ENCODE measurements around the gene MOCS1.

MOCS1 gene

DNA sequence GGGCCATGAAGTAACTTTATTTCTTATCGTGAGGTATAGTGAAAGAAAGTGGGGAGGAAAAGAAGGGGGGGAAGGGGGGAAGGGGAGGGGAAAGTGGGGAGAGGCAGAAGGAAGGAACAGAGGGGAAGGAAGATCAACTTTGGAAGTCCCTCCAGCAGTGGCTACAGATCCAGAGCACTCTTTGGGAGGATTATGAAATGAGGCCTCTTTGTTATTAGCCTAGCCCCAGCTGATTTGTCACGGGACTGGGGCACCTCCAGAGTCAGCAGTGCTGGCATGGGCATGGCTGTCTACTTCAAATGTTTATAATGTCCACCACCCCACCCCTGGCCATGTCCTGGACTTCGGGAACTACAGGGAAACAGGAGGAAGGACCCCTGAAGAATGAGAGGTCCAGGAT lies 7.6 kb downstream of the MOCS1 start:
- Histone ChIP-seq H3K36me3 (ENCODE audit: control insufficient read depth in 4 of 4, insufficient read depth in 4 of 4, low read length in 3 of 4) (no peaks in the 10 kb centered on the region), H3K4me3 (ENCODE audit: control insufficient read depth in 1 of 7, extremely low read depth in 1 of 7, insufficient read depth in 4 of 7, low read depth in 2 of 7, low read length in 6 of 7) (no peak overlapping the region), H3K9me3 (ENCODE audit: control extremely low read depth in 1 of 5, control insufficient read depth in 4 of 5, insufficient read depth in 2 of 5, low read depth in 1 of 5, low read length in 4 of 5) (peaks cover 0 to 3% (median 0%) of the 10 kb centered on the region in 5 experiments), H3K27ac (ENCODE audit: insufficient read depth in 1 of 2, low read depth in 1 of 2, low read length in 2 of 2, poor library complexity in 1 of 2, severe bottlenecking in 2 of 2) (no peak overlapping the region), H3K27me3 (replicated peaks in 2 of 5; ENCODE audit: control insufficient read depth in 4 of 5, insufficient read depth in 5 of 5, low read length in 4 of 5) (peaks cover 0 to 3% (median 0%) of the 10 kb centered on the region in 5 experiments), H3K4me1 (ENCODE audit: control extremely low read depth in 1 of 4, control insufficient read depth in 4 of 4, insufficient read depth in 4 of 4, low read length in 3 of 4) (peaks cover 0 to 6% (median 0%) of the 10 kb centered on the region in 4 experiments)
- DNase-seq, result peak in 1 of 3 donors; percentile 29
- WGBS (ENCODE audit: insufficient coverage), result 100% methylated on average over 2 of the region's 3 CpGs
- POLR2A ChIA-PET, result no interaction called here
- CTCF ChIA-PET, result no interaction called here

DNA sequence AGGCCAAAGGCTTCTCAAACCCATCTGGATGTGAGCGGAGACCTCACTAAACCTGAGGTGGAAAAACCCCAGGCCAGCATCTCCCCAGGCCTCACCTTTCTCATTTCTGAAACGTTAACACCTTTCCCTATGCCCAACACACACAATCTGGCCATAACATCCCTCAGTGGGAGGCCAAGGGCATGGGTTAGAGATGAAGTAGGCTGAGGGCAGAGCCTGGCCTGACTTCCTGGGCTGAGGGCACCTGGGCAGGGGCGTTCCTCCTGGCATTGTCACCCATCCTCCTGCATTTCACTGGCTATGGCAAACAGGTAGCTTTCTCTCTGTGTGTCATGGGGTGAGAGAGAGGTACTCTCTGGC lies 8.4 kb downstream of the MOCS1 start:
- WGBS (ENCODE audit: insufficient coverage), result 93% methylated on average over 2 of the region's 3 CpGs
- Histone ChIP-seq H3K36me3 (ENCODE audit: control insufficient read depth in 4 of 4, insufficient read depth in 4 of 4, low read length in 3 of 4) (no peaks in the 10 kb centered on the region), H3K4me3 (ENCODE audit: control insufficient read depth in 1 of 7, extremely low read depth in 1 of 7, insufficient read depth in 4 of 7, low read depth in 2 of 7, low read length in 6 of 7) (no peak overlapping the region), H3K27ac (ENCODE audit: insufficient read depth in 1 of 2, low read depth in 1 of 2, low read length in 2 of 2, poor library complexity in 1 of 2, severe bottlenecking in 2 of 2) (no peak overlapping the region), H3K4me1 (ENCODE audit: control extremely low read depth in 1 of 4, control insufficient read depth in 4 of 4, insufficient read depth in 4 of 4, low read length in 3 of 4) (peaks cover 0 to 6% (median 0%) of the 10 kb centered on the region in 4 experiments), H3K9me3 (ENCODE audit: control extremely low read depth in 1 of 5, control insufficient read depth in 4 of 5, insufficient read depth in 2 of 5, low read depth in 1 of 5, low read length in 4 of 5) (peaks cover 0 to 3% (median 0%) of the 10 kb centered on the region in 5 experiments), H3K27me3 (replicated peaks in 2 of 5; ENCODE audit: control insufficient read depth in 4 of 5, insufficient read depth in 5 of 5, low read length in 4 of 5) (no peaks in the 10 kb centered on the region)
- no peak for DNase-seq
- ChIA-PET POLR2A (no interaction called here), CTCF (no interaction called here)

GRCh38 chr6:39925191-39925930 lies 8.9 kb downstream of the MOCS1 start:
- peaks cover 0 to 3% (median 0%) of the 10 kb centered on the region in 5 experiments for H3K9me3 ChIP-seq (ENCODE audit: control extremely low read depth in 1 of 5, control insufficient read depth in 4 of 5, insufficient read depth in 2 of 5, low read depth in 1 of 5, low read length in 4 of 5)
- POLR2A ChIA-PET, result no interaction called here
- no peaks in the 10 kb centered on the region for H3K27me3 ChIP-seq (replicated peaks in 2 of 5; ENCODE audit: control insufficient read depth in 4 of 5, insufficient read depth in 5 of 5, low read length in 4 of 5)
- H3K27ac ChIP-seq (ENCODE audit: insufficient read depth in 1 of 2, low read depth in 1 of 2, low read length in 2 of 2, poor library complexity in 1 of 2, severe bottlenecking in 2 of 2), result no peak overlapping the region
- no peak overlapping the region for H3K4me3 ChIP-seq (ENCODE audit: control insufficient read depth in 1 of 7, extremely low read depth in 1 of 7, insufficient read depth in 4 of 7, low read depth in 2 of 7, low read length in 6 of 7)
- WGBS (ENCODE audit: insufficient coverage), result 98% methylated on average over 21 of the region's 22 CpGs
- no peaks in the 10 kb centered on the region for H3K36me3 ChIP-seq (ENCODE audit: control insufficient read depth in 4 of 4, insufficient read depth in 4 of 4, low read length in 3 of 4)
- H3K4me1 ChIP-seq (ENCODE audit: control extremely low read depth in 1 of 4, control insufficient read depth in 4 of 4, insufficient read depth in 4 of 4, low read length in 3 of 4), result peaks cover 0 to 6% (median 0%) of the 10 kb centered on the region in 4 experiments
- CTCF ChIA-PET, result no interaction called here
- no peak for DNase-seq

GRCh38 chr6:39924283-39924682 lies 10.0 kb downstream of the MOCS1 start:
- CTCF ChIA-PET, result no interaction called here
- H3K27me3 ChIP-seq (replicated peaks in 2 of 5; ENCODE audit: control insufficient read depth in 4 of 5, insufficient read depth in 5 of 5, low read length in 4 of 5), result no peaks in the 10 kb centered on the region
- POLR2A ChIA-PET, result no interaction called here
- peaks cover 0 to 3% (median 0%) of the 10 kb centered on the region in 5 experiments for H3K9me3 ChIP-seq (ENCODE audit: control extremely low read depth in 1 of 5, control insufficient read depth in 4 of 5, insufficient read depth in 2 of 5, low read depth in 1 of 5, low read length in 4 of 5)
- H3K4me1 ChIP-seq (ENCODE audit: control extremely low read depth in 1 of 4, control insufficient read depth in 4 of 4, insufficient read depth in 4 of 4, low read length in 3 of 4), result peaks cover 0 to 6% (median 0%) of the 10 kb centered on the region in 4 experiments
- WGBS (ENCODE audit: insufficient coverage), result 100% methylated on average over 2 of the region's 6 CpGs
- no peaks in the 10 kb centered on the region for H3K36me3 ChIP-seq (ENCODE audit: control insufficient read depth in 4 of 4, insufficient read depth in 4 of 4, low read length in 3 of 4)
- no peak overlapping the region for H3K27ac ChIP-seq (ENCODE audit: insufficient read depth in 1 of 2, low read depth in 1 of 2, low read length in 2 of 2, poor library complexity in 1 of 2, severe bottlenecking in 2 of 2)
- DNase-seq, result no peak
- no peak overlapping the region for H3K4me3 ChIP-seq (ENCODE audit: control insufficient read depth in 1 of 7, extremely low read depth in 1 of 7, insufficient read depth in 4 of 7, low read depth in 2 of 7, low read length in 6 of 7)

DNA sequence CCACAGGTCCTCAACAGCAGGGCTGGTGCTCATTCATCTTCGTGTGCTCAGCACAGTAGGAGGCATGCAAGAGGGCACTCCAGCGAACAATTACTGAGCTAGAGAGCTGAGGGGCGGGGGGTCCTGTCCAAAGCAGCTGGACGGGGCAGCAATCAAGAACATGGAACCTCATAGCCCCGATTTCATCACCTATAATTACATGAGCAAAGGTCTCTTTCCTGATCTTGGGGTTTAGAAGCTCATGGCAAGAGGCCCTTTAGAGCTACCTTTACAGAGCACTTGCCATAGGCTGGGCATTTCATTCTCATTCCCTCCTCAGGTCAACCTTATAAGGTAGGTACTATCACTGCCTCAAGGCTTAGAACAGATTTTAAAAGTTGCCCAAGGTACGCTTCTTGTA lies 10.4 kb downstream of the MOCS1 start:
- peaks cover 0 to 4% (median 0%) of the 10 kb centered on the region in 4 experiments for H3K4me1 ChIP-seq (ENCODE audit: control extremely low read depth in 1 of 4, control insufficient read depth in 4 of 4, insufficient read depth in 4 of 4, low read length in 3 of 4)
- H3K27me3 ChIP-seq (replicated peaks in 2 of 5; ENCODE audit: control insufficient read depth in 4 of 5, insufficient read depth in 5 of 5, low read length in 4 of 5), result no peaks in the 10 kb centered on the region
- 70% methylated on average over 4 of the region's 6 CpGs for WGBS (ENCODE audit: insufficient coverage)
- no peak overlapping the region for H3K27ac ChIP-seq (ENCODE audit: insufficient read depth in 1 of 2, low read depth in 1 of 2, low read length in 2 of 2, poor library complexity in 1 of 2, severe bottlenecking in 2 of 2)
- ChIA-PET CTCF (no interaction called here), POLR2A (no interaction called here)
- no peaks in the 10 kb centered on the region for H3K36me3 ChIP-seq (ENCODE audit: control insufficient read depth in 4 of 4, insufficient read depth in 4 of 4, low read length in 3 of 4)
- peaks cover 0 to 3% (median 0%) of the 10 kb centered on the region in 5 experiments for H3K9me3 ChIP-seq (ENCODE audit: control extremely low read depth in 1 of 5, control insufficient read depth in 4 of 5, insufficient read depth in 2 of 5, low read depth in 1 of 5, low read length in 4 of 5)
- DNase-seq, result no peak
- H3K4me3 ChIP-seq (ENCODE audit: control insufficient read depth in 1 of 7, extremely low read depth in 1 of 7, insufficient read depth in 4 of 7, low read depth in 2 of 7, low read length in 6 of 7), result no peak overlapping the region

- CTCF ChIA-PET, result no interaction called here
- Histone ChIP-seq H3K4me1 (ENCODE audit: control extremely low read depth in 1 of 4, control insufficient read depth in 4 of 4, insufficient read depth in 4 of 4, low read length in 3 of 4) (peaks cover 0 to 4% (median 0%) of the 10 kb centered on the region in 4 experiments), H3K9me3 (ENCODE audit: control extremely low read depth in 1 of 5, control insufficient read depth in 4 of 5, insufficient read depth in 2 of 5, low read depth in 1 of 5, low read length in 4 of 5) (peaks cover 0 to 3% (median 0%) of the 10 kb centered on the region in 5 experiments), H3K36me3 (ENCODE audit: control insufficient read depth in 4 of 4, insufficient read depth in 4 of 4, low read length in 3 of 4) (no peaks in the 10 kb centered on the region), H3K4me3 (ENCODE audit: control insufficient read depth in 1 of 7, extremely low read depth in 1 of 7, insufficient read depth in 4 of 7, low read depth in 2 of 7, low read length in 6 of 7) (no peak overlapping the region), H3K27ac (ENCODE audit: insufficient read depth in 1 of 2, low read depth in 1 of 2, low read length in 2 of 2, poor library complexity in 1 of 2, severe bottlenecking in 2 of 2) (no peak overlapping the region), H3K27me3 (replicated peaks in 2 of 5; ENCODE audit: control insufficient read depth in 4 of 5, insufficient read depth in 5 of 5, low read length in 4 of 5) (no peaks in the 10 kb centered on the region)
- 51% methylated on average over 5 of the region's 5 CpGs for WGBS (ENCODE audit: insufficient coverage)
- POLR2A ChIA-PET, result no interaction called here
- peak in 1 of 3 donors; percentile 11 for DNase-seq
These were observed 10.9 kb downstream of the MOCS1 start for GRCh38 chr6:39923394-39923793.

DNA sequence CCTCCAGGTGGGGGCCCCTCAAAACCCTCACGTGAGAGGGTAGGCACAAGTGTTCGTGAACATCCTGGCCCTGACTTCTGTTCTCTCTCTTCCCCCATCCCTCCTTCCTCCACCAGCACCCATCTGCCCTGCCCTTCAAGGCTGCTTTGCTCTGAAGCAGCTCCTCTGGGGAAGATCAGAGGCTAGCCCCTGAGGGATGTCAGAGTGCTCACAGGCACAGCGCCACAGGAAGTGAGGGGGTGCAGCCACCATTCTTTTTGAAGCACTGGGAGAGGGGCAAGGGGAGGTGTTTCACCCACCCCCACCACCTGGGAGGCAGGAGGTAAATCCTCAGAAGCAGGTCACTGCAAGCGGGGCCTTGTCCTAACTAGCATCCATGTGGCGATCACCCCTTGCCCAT lies 11.4 kb downstream of the MOCS1 start:
- CTCF ChIA-PET, result no interaction called here
- H3K27me3 ChIP-seq (replicated peaks in 2 of 5; ENCODE audit: control insufficient read depth in 4 of 5, insufficient read depth in 5 of 5, low read length in 4 of 5), result no peaks in the 10 kb centered on the region
- no peak overlapping the region for H3K4me3 ChIP-seq (ENCODE audit: control insufficient read depth in 1 of 7, extremely low read depth in 1 of 7, insufficient read depth in 4 of 7, low read depth in 2 of 7, low read length in 6 of 7)
- peaks cover 0 to 3% (median 0%) of the 10 kb centered on the region in 5 experiments for H3K9me3 ChIP-seq (ENCODE audit: control extremely low read depth in 1 of 5, control insufficient read depth in 4 of 5, insufficient read depth in 2 of 5, low read depth in 1 of 5, low read length in 4 of 5)
- POLR2A ChIA-PET, result no interaction called here
- H3K4me1 ChIP-seq (ENCODE audit: control extremely low read depth in 1 of 4, control insufficient read depth in 4 of 4, insufficient read depth in 4 of 4, low read length in 3 of 4), result peaks cover 0 to 4% (median 0%) of the 10 kb centered on the region in 4 experiments
- no peak for DNase-seq
- no peak overlapping the region for H3K27ac ChIP-seq (ENCODE audit: insufficient read depth in 1 of 2, low read depth in 1 of 2, low read length in 2 of 2, poor library complexity in 1 of 2, severe bottlenecking in 2 of 2)
- 100% methylated on average over 4 of the region's 5 CpGs for WGBS (ENCODE audit: insufficient coverage)
- no peaks in the 10 kb centered on the region for H3K36me3 ChIP-seq (ENCODE audit: control insufficient read depth in 4 of 4, insufficient read depth in 4 of 4, low read length in 3 of 4)

Data from common myeloid progenitor, CD34-positive (primary cell).